SK-N-SH treated with all-trans-retinoic acid at 6 μM for 48 hours (cell line): ENCODE data around the gene GBP4.

Source experiments
- GLIS3 ChIP-seq: fragments of 250-450 bp; sonication (Bioruptor Pico); IDR thresholded peaks from 2 replicates; pipeline ENCODE4 v1.5.0; 2020; ENCODE audit warnings: mild to moderate bottlenecking, moderate library complexity
- OSR1 ChIP-seq: fragments of 250-450 bp; sonication (Bioruptor Pico); IDR thresholded peaks from 2 replicates; pipeline ENCODE4 v1.8.0; 2022; ENCODE audit warnings: moderate library complexity, mild to moderate bottlenecking, inconsistent platforms
- RARB ChIP-seq: fragments of 250-450 bp; sonication (Bioruptor Pico); IDR thresholded peaks from 2 replicates; pipeline ENCODE4 v1.8.0; 2021; ENCODE audit warnings: mild to moderate bottlenecking, moderate library complexity
- ZFP3 ChIP-seq: fragments of 250-450 bp; sonication (Bioruptor Pico); IDR thresholded peaks from 2 replicates; pipeline ENCODE4 v1.5.0; 2020; ENCODE audit warnings: mild to moderate bottlenecking, moderate library complexity
- ZFP30 ChIP-seq: fragments of 450-650 bp; formaldehyde crosslinking; IDR thresholded peaks from 2 replicates; pipeline ENCODE4 v1.5.0; 2022; ENCODE audit warnings: mild to moderate bottlenecking, moderate library complexity
- TF ChIP-seq, protein P1 (sequence below): fragments of 250-450 bp; sonication (Bioruptor Pico); IDR thresholded peaks from 2 replicates; pipeline ENCODE4 v1.8.0; 2020; ENCODE audit warnings: mild to moderate bottlenecking, moderate library complexity, borderline replicate concordance

GRCh38 chr1:89149229-89149628 lies 49.5 kb downstream of the GBP4 start:
- TF ChIP-seq RARB (no peak), ZFP30 (CRISPR knock-in tag) (no peak), OSR1 (CRISPR knock-in tag) (no peak), GLIS3 (no peak), ZFP3 (CRISPR knock-in tag) (no peak)
- TF ChIP-seq, protein P1, sequence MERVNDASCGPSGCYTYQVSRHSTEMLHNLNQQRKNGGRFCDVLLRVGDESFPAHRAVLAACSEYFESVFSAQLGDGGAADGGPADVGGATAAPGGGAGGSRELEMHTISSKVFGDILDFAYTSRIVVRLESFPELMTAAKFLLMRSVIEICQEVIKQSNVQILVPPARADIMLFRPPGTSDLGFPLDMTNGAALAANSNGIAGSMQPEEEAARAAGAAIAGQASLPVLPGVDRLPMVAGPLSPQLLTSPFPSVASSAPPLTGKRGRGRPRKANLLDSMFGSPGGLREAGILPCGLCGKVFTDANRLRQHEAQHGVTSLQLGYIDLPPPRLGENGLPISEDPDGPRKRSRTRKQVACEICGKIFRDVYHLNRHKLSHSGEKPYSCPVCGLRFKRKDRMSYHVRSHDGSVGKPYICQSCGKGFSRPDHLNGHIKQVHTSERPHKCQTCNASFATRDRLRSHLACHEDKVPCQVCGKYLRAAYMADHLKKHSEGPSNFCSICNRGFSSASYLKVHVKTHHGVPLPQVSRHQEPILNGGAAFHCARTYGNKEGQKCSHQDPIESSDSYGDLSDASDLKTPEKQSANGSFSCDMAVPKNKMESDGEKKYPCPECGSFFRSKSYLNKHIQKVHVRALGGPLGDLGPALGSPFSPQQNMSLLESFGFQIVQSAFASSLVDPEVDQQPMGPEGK (CRISPR knock-in tag): no peak
